Measurements from ENCODE around the gene RRP1.
"Not testable (repeated sequence)": the region's sequence is repeated elsewhere in the genome, so short reads cannot be mapped to it uniquely, and the experiment has no call there.

The RRP1 gene

DNA sequence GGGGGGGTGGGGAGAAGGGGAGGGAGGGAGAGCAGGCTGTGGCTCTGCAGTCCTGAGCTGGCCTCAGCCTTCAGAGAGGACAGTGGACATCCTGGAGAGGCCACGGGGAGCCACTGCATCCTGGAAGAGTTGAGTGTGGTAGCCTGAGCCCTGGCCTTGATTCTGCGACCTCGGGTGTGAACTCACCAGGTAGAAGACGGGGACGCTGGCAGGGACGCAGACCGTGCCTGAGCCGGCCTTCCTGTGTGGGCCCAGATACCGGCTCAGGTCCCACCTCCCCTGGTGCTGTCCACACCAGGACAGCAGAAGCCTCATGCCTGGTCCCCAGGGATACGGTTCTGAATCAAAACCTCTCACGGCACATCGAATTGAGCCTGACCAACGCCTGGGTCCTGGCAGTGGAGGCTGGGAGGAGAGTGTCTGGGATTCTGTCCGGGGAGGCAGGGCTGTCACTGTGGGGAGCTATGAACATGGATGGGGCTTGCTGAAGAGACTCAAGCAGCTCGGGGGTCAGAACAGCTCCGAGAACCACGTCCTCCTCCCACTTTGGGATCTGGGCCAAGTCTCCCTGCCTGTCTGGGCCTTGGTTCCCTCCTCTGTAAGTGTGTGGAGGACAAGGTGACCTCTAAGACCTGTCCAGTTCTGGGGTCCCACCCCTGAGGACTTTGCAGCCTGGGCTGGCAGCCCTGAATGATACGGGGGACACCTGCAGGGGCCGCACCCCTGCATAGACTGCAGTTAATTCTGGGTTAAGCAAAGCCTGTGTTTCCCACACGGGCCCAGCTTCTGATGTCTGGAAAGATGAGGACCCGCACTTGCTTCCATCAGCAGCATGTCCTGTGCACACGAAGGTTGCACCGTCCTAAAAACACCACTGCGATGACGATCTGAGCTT, 30.4 kb downstream of the RRP1 start:
- no peak for DNase-seq

DNA sequence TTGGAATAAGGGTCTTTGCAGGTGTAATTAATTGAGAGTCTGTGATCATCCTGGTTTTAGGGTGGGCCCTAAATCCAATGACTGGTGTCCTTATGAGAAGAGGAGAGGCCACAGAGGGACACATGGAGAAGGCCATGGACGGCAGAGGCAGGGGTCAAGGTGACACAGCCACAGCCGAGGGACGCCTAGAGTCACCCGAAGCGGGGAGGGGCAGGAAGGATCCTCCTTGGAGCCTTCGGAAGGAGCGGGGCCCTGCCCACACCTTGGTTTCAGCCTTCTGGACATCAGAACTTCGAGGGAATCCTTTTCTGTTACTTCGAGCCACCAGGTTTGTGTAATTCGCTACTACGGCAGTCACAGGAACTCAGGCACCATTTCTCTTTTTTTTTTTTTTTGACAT, 31.1 kb downstream of the RRP1 start:
- DNase-seq = no peak

DNA sequence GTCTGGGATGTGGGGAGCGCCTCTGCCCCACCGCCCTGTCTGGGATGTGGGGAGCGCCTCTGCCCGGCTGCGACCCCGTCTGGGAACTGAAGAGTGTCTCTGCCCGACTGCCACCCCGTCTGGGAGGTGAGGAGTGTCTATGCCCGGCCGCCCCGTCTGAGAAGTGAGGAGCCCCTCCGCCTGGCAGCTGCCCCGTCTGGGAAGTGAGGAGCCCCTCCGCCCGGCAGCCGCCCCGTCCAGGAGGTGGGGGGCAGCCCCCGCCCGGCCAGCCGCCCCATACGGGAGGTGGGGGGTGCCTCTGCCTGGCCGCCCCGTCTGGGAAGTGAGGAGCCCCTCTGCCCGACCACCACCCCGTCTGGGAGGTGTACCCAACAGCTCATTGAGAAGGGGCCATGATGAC, 32.8 kb downstream of the RRP1 start:
- not testable (repeated sequence) for DNase-seq

DNA sequence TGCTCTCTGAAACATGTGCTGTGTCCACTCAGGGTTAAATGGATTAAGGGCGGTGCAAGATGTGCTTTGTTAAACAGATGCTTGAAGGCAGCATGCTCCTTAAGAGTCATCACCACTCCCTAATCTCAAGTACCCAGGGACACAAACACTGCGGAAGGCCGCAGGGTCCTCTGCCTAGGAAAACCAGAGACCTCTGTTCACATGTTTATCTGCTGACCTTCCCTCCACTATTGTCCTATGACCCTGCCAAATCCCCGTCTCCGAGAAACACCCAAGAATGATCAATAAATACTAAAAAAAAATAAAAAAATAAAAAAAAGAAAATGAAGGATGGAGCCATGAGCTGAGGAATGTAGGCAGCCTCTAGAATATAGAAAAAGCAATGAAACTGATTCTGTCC, 33.4 kb downstream of the RRP1 start:
- not testable (repeated sequence) for DNase-seq

DNA sequence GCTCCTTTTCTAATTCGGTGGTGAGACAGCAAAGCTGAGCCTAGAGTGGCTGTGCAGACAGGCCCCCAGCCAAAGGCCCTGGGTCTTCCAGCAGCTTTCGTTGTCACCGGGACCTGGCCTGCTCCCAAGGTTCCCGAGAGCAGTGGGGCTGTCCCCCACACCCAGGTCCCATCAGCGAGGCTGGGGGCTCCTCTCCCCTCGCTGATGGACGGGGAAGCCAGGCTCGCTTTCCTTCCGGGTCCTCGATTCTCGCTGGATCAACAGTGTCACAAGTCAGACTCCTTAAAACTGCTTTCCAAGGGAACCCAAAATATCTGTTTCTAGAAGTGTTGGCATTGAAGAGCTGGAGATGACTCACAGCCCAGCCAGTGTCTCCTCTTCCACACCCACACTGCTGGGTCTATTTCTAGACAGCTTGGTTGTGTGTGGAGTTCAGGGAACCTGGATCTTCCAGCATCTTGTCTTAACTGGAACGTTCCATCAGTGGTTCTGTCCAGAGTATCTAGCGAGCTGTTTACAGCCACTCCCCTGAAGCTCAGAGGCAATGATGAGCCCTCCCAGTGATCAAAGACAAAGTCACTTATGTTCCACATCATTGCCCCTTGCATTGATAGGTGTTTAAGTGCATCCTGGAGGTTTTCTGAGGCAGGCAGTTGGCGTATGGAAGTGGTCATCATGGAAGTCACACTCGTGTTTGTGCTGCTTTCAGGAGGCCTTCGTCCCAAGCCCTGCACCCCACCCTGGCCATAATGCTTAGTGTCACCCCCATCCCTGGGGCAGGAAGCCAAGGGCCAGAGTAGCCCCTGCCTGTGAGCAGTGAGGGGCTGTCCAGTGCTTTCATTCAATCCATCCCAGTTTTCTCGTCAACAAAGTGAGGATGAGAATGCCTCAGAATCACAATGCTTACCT, 35.2 kb downstream of the RRP1 start:
- DNase-seq = peak; percentile 54

DNA sequence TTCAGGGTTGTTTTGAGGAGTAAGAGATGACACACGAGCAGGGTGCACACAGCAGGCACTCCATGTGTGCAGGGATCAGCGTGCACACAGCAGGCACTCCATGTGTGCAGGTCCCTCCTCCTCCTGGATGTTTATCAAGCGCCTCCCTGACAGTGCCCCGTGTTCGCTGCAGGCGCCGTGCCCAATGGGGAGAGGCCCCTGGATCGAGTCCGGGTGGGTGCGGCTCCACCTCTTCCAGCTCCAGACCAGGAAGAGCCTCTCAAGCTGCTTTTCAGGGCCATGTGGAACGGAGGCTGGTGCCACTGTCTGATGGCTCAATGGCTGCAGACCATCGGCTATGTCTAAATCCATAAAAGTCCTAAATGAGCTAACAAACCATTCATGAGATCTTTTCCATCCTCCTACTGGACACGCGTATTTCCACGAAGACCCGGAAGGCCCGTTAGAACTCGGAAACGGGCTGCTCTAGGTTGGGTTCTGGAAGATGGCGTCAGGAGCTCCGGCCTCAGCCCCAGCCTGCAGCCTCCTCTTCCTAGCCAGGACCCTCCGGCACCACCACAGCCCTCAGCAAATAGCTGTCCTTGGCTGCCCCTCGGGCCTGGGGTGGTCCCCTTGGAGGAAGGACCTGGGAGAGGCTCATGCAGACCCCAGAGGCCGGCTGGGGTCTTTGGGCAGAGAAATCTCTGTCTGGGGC, 36.0 kb downstream of the RRP1 start:
- DNase-seq = no peak

DNA sequence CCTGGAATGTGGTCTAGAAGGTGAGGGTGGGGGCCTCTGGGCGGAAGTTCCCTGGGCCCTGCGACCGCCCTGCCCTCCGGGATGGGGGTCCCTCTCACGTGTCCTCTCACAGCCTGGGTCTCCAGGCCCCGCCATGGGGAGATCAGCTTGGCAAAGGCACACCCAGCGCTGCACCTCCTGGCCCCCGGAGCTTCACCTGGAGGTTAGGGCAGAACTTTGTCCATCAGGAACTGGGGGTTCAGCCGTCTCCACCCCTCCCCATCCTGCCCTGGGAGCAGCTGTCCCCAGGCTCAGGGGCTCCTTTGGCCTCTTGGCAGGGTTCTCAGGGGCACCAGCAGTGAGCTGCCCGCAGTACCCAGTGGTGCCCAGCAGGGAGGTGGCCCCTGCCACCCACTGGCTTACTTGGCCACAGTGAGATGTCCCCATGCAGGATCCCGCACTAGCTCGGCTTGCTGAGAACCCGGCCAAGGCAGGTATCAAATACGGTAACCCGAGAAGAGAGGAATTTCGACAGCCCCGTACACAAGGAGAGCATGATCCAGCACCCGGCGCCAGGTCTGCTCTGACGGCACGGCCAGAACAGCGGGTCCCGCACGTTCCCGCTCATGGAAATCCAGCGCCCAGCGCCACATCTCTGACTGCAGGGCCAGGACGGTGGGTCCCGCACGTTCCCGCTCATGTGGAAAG, 36.7 kb downstream of the RRP1 start:
- no peak for DNase-seq

DNA sequence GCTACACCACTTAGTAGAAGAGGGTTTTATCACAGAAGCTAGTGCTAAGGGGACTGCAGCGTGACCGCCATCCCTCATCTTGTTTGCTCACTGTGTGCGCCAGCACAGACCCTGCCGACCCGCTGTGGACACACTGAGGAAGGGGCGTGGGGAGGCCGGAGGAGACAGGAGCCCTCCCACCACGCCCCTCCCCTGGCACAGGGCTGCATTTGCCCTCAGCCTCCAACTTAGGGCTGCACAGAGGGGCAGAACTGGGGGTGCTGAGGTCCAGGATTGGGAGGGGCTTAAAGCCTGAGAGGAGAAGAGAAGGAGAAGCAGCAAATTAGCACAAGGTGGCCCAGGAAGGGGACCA, 37.2 kb downstream of the RRP1 start:
- no peak for DNase-seq

DNA sequence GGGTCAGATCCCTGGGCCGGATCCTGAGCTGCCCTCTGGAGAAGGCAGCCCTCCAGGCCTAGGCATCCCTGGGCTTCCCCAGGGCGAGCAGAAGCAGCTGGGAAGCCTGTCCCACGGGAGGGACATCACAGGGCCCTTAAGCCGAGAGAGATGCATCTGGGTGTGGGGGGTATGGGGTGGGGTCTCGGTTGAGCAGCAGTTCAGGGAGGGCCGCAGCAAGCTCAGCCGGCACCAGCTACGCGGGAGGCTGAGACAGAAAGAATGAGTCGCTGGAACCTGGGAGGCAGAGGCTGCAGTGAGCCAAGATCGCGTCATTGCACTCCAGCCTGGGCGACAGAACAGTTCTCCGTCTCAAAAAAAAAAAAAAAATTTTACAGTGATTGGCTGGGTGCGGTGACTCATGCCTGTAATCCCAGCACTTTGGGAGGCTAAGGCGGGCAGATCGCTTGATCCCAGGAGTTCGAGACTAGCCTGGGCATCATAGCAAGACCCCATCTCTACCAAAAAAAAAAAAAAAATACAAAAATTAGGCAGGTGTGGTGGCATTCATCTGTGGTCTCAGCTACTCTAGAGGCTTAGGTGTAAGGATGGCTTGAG, 37.7 kb downstream of the RRP1 start:
- peak; percentile 82 for DNase-seq

DNA sequence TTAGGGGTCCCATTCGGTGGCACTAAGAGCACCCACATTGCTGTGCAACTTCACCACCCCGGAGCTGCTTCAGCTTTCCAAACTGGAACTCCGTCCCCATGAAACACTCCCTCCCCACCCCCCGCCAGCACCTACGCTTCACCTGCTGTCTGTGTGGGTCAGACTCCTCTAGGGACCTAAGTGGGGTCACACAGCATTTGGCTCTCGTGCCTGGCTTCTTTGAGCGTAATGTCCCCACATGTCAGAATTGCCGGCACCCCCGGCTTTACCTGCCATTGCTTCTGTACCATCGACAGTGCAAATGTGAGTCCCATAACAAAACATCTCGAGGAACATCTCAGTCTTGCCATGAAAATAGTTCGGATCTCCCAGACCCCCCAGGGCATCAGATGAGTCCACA, 39.8 kb downstream of the RRP1 start:
- no peak for DNase-seq

DNA sequence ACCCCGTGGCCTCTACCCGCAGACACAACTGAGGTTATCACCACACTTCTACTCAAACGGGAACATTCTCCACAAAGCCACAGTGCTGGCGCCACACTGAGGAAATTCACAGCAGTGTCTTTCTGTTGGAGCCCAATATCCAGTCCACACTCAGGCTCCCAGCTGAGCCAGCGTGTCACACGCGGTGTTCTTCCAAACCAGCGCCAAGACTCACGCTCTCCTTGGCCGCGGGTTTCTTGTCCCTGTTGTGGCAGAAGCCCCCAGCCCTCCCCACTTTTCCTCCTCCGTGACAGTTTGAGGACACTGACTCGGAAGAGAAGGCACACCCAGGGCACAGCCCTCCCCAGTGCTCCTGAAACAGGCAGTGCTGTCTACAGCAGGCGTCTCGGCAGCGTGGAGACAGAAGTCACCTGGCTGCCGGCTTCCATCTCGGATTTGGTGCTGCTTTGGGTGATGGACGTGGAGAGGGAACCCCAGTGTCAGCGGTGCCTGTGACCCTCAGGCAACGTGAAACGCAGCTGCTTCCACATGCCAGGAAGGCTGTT, 40.3 kb downstream of the RRP1 start:
- DNase-seq = no peak

DNA sequence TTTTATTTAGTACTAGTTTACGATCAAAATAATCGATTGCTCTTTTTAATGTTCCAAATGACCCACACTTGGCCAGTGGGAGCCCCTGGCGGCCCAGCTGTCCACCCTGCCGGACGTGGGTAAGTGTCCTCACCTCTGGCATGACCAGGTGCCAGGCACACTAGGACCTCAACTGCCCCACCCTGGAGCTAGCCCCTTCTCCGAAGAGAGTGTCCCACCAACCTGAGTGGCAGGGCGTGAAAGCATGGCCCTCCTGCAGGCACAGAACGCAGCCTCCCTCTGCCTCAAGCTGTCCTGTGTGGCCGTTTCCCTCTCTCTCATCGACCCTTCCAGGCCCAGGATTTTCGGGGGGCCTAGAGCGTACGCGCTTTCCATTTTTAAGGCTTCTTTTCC, 42.8 kb downstream of the RRP1 start:
- DNase-seq = no peak

DNA sequence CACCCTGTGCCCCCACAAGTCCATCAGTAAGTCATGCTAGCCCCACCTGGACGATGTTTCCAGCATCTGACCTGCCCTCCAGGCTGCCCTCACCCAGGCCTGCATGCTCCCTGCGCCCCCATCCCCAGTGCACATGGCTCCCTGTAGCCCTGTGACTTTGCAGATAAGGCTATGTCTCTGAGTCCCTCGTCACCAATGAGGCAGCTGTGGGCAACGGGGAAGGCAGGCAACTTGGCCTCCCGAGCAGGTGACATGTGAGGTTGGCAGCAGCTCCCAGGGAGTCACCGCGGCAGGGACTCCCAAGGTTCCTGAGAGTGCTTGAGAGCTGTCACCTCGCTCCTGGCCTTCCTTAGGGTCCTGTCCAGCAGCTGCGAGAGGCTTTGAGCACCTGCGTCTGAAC, 43.3 kb downstream of the RRP1 start:
- no peak for DNase-seq

DNA sequence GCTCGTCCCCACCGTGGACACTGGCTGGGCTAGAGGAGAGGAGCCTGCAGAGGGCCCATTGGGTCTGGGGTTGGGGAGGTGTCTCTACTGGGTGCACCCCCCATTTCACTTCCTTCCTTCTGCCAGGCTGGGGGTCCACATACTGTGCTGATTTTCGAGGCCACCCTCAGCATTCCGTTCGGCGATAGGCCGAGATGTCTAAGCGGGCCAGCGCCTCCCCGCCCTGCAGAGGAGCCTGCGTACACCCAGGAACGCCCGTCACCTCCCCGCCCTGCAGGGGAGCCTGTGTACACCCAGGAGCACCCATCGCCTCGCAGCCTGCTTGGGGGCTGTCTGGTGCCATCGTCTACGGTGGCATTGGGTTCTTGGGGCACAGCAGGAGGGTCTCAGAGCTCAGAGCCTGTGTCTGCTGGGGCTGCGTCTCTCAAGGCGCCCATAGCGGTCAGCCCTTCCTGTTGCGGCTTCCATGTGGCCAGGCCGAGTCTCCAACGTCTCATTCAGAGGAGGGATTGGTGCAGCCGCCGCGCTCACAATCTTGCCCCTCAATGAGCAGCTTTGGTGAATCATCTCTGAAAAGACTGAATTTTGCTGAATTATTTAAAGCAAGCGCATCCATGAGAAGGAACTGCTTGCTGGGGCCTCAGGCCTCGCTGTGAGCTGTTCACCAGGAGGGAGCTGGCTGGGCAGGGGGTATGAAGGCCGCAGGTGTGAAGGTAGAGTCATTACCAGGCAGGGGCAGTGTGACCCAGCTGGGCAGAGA, 44.9 kb downstream of the RRP1 start:
- no peak for DNase-seq

DNA sequence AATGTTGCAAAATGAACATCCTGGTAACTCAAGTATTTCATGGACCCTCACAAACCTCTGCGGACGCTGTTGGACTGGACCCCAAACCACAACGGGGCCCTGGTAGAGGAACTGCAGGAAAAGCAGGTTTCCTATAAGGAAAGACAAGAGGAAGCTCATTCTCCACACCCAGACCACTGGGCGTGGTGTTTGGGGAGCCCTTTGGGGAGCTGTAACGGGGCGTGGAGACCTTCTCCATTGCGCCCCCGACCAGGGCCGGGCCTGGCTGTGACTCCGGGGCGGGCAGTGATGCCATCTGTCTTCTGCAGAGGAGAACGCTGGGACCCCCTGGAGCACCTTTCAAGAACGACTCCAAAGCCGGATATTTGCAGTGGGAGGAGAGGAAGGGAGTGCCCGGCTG, 45.7 kb downstream of the RRP1 start:
- DNase-seq = no peak

DNA sequence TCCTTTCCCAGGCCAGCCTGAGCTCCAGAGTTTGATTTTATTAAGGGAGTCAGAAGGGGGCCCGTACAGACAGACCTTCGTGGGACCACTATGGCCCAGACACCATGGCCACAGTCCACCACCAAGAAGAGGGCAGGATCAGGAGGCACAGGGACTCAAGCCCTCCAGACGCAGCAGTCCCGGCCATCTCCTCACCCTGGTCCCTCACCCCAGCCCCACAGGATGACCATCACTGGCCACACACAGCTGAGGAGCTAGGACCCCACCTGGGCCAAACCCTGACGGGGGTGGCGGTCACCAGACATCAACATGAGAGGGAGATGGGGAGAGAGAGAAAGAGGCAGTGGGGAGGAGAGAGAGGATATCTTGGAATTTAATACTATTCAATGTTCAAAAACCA, 46.5 kb downstream of the RRP1 start:
- DNase-seq = no peak

DNA sequence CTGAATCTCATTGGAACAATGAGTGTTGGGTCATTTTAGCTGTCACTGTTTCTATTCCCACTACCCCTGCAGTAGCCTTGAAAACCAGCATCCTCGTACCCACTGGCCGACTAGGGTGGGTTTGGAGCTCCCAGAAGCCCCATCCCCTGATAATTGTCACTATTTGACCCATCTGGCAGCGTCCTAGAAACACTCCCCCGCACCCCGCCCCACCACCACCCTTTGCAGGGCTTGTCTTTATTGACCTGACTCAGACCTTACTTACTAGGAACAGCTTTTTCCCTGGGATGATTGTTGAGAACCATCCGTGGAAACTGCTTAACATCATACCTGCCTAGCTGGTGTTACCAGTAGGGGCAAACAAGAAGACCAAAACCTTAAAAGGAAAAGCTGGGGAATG, 47.2 kb downstream of the RRP1 start:
- no peak for DNase-seq

DNA sequence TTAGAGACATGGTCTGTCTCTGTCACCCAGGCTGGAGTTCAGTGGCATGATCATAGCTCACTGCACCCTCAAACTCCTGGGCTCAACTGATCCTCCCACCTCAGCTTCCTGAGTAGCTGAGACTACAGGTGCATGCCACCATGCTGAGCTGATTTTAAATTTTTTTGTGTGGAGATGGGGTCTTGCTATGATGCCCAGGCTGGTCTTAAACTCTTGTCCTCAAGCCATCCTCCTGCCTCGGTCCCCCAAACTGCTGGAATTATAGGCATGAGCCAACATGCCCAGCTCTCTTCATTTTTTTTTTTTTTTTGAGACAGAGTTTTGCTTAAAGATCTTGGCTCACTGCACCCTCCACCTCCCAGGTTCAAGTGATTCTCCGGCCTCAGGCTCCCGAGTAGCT, 50.9 kb downstream of the RRP1 start:
- DNase-seq = no peak

DNA sequence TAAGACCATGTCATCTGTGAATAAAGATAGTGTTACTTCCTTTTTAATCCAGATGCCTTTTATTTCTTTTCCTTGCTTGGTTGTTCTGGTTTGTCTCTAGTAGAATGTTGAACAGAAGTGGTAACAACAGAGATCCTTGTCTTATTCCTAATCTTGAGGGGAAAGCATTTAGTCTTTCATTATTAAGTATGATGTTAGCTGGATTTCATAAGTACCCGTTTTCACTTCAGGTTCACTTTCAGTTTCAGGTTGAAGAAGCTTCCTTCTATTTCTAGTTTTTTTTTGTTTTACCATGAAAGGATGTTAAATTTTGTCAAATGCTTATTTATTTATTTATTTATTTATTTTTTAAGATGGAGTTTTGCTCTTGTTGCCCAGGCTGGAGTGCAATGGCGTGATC, 53.4 kb downstream of the RRP1 start:
- no peak for DNase-seq

DNA sequence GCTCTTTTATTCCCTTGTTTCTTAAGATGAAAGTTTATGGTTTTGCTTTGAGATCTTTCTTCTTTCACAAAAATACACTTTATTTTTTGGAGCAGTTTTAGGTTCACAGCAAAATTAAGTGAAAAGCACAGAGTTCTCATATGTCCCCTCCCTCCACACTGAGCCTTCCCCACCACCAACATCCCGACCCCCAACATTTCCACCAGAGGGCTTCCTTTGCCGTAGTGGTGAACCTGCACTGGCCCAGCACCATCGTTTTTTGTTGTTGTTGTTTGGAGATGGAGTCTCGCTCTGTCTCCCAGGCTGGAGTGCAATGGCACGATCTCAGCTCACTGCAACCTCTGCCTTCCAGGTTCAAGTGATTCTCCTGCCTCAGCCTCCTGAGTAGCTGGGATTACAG, 55.5 kb downstream of the RRP1 start:
- DNase-seq = not testable (repeated sequence)

DNA sequence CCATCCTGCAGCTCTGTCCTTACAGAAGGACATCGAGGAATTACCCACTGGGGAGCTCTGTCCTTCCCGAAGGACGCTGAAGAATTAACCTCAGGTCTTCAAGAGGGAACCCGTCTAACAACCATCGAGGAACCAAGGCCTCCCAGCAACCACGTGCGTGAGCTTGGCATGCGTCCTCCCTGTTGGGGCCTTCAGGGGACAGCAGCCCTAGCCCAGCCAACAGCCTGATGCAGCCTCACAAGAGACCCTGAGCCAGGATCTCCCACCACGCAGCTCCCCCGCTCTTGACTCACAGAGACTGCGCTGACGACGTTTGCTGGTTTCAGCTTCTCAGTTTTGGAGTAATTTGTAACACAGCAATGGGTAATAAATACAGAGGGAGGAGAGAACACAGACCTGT, 56.0 kb downstream of the RRP1 start:
- DNase-seq = no peak

All from fibroblast of skin of right biceps (primary cell).